Left ventricle myocardium inferior (tissue), 1 donor: ENCODE results near the gene KLHL7. TPM values are rescaled to one million over a fixed set of nuclear protein-coding genes. Genes with fewer than 3 reads are reported as not detected.
"Not testable (repeated sequence)": the region's sequence is repeated elsewhere in the genome, so short reads cannot be mapped to it uniquely, and the experiment has no call there.

ENCODE experiments used
- DNase-seq: peaks from one replicate; pipeline ENCODE4 v3.0.0-alpha.2; 2020
- H3K27ac ChIP-seq: fragments of 200-600 bp; replicated peaks from 2 replicates; pipeline ENCODE4 v1.8.0; 2021
- H3K27me3 ChIP-seq: fragments of 200-600 bp; 2 replicates; pipeline ENCODE4 v1.8.0; 2021; ENCODE audit warnings: low read depth
- H3K36me3 ChIP-seq: fragments of 200-600 bp; 2 replicates; pipeline ENCODE4 v1.8.0; 2021
- H3K4me1 ChIP-seq: fragments of 200-600 bp; 2 replicates; pipeline ENCODE4 v1.8.0; 2021
- H3K4me3 ChIP-seq: fragments of 200-600 bp; 2 replicates; pipeline ENCODE4 v1.8.0; 2021; ENCODE audit warnings: mild to moderate bottlenecking, moderate library complexity
- H3K9me3 ChIP-seq: fragments of 200-600 bp; replicated peaks from 2 replicates; pipeline ENCODE4 v1.8.0; 2021
- intact Hi-C: fragments of 100-400 bp; cut with micrococcal nuclease; formaldehyde crosslinking; loops from one replicate; pipeline ENCODE4 v1.11.0; 2022
- total RNA-seq: library from RNA; stranded (reverse); fragmentation: NEBNext Ultra II Directional; extraction: Animal tissue kit (Norgen Biotek cat#: 25700); gene quantifications from one replicate; pipeline ENCODE4 v1.2.1, GENCODE V29; 2021
- TF ChIP-seq, protein P1 (sequence below): fragments of 200-600 bp; IDR thresholded peaks from 2 replicates; pipeline ENCODE4 v1.8.0; 2021; ENCODE audit warnings: antibody characterized with exemption, mild to moderate bottlenecking, borderline replicate concordance
- donor health status: DM: no; HTN: yes; CAD: no; lungs with severe emphysema.

KLHL7 gene
- total RNA-seq, 1 donor from 2014 or later: 150 TPM

DNA sequence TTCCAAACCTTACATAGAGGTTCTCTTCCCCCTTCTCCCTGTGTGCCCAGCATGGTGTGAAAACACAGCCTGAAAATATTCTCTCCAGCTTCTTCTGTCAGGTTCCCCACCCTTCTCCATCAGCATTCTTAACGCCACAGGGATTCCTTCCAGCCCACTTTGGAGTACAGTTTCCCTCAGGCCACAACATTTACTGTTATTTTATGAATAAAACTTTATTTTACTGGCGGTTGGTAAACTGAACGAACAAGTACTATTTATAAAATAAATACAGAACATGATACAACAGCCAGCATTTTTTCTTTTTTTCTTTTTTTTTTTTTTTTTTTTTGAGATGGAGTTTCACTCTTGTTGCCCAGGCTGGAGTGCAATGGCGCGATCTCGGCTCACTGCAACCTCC is 109.4 kb downstream of the KLHL7 start:
- Histone ChIP-seq H3K4me1 (peaks cover 8% of the 10 kb centered on the region), H3K4me3 (no peak overlapping the region), H3K36me3 (no peaks in the 10 kb centered on the region), H3K9me3 (no peaks in the 10 kb centered on the region), H3K27ac (no peak overlapping the region), H3K27me3 (no peaks in the 10 kb centered on the region)
- intact Hi-C loops: no loop called here
- DNase-seq: no peak
- TF ChIP-seq, protein P1, sequence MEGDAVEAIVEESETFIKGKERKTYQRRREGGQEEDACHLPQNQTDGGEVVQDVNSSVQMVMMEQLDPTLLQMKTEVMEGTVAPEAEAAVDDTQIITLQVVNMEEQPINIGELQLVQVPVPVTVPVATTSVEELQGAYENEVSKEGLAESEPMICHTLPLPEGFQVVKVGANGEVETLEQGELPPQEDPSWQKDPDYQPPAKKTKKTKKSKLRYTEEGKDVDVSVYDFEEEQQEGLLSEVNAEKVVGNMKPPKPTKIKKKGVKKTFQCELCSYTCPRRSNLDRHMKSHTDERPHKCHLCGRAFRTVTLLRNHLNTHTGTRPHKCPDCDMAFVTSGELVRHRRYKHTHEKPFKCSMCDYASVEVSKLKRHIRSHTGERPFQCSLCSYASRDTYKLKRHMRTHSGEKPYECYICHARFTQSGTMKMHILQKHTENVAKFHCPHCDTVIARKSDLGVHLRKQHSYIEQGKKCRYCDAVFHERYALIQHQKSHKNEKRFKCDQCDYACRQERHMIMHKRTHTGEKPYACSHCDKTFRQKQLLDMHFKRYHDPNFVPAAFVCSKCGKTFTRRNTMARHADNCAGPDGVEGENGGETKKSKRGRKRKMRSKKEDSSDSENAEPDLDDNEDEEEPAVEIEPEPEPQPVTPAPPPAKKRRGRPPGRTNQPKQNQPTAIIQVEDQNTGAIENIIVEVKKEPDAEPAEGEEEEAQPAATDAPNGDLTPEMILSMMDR: no peak

DNA sequence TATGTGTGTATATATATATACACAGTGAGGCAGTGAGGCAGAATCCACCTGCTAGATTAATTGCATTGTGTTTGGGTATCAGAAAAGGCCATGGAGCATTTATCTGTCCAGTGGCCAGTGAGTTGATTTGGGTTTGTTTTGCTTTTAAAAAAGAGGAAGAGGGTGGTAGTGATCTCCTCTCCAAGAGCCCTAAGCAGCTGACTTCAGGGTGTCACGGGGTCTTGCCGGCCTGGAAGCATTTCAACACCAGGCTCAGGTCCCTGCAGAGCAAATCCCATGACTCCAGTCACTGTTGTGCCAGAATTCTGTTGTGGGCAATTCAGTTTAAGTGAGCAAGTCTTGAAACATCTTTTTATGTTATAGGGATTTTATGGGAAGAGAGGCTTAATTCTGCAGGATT is 110.4 kb downstream of the KLHL7 start:
- TF ChIP-seq, protein P1: no peak
- H3K4me3 ChIP-seq: no peak overlapping the region
- DNase-seq: peak; percentile 46
- H3K9me3 ChIP-seq: no peaks in the 10 kb centered on the region
- no peaks in the 10 kb centered on the region for H3K36me3 ChIP-seq
- no peaks in the 10 kb centered on the region for H3K27me3 ChIP-seq
- peaks cover 15% of the 10 kb centered on the region for H3K4me1 ChIP-seq
- H3K27ac ChIP-seq: peak overlapping the region; percentile 36
- intact Hi-C loops: no loop called here

DNA sequence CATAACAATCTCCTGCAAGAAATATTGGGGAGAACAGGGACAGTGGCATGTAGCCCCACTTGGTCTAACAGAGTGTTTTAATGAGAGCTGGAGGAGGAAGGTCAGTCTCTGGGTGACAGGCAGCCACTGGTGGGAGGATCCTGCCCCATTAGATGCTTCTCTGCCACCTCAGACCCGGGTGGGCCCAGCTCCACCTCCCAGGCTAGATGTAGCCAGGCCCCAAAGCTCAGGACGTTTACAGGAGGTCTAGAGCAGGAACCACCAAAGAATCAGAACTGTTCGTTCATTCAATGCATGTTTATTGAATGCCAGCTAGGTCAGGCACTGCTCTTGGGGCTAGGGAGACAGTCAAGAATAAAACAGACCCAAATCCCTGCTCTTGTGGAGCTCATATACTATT is 112.6 kb downstream of the KLHL7 start:
- intact Hi-C loops: no loop called here
- TF ChIP-seq, protein P1: no peak
- H3K4me1 ChIP-seq: peaks cover 17% of the 10 kb centered on the region
- H3K36me3 ChIP-seq: no peaks in the 10 kb centered on the region
- no peak for DNase-seq
- no peak overlapping the region for H3K27ac ChIP-seq
- no peaks in the 10 kb centered on the region for H3K9me3 ChIP-seq
- H3K27me3 ChIP-seq: no peaks in the 10 kb centered on the region
- H3K4me3 ChIP-seq: no peak overlapping the region

DNA sequence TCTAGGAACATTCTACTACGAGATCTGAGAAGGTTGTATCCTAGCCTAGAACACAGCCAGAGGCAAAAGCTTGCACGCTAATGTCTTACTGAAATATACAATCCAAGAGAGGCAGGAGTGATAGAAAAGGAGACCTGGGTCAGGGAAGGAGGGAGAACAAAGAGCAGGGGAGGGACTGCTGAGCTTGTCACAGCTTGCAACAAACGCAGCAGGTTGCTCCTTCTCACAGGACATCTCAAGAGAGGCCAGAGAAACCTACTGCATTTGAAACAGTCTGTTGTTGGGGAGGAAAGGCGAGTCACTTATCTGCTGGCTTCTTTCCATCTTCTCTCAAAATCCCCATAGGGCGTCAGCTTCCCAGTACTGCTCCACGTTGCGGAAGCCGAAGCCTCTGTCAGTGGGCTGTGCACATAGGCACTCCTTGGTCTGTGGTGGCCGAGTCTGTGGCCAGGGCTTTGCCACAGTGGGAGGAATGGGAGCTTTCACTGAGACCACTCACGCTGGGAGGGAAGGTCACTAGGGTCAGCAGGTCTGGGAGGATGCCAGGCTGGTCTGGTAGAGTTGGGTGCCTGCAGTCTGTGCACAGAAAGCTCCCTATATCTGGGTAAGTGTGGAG is 115.2 kb downstream of the KLHL7 start:
- Histone ChIP-seq H3K9me3 (no peaks in the 10 kb centered on the region), H3K4me1 (peaks cover 17% of the 10 kb centered on the region), H3K27ac (no peak overlapping the region), H3K4me3 (no peak overlapping the region), H3K36me3 (no peaks in the 10 kb centered on the region), H3K27me3 (no peaks in the 10 kb centered on the region)
- DNase-seq: no peak
- intact Hi-C loops: no loop called here
- TF ChIP-seq, protein P1: no peak

DNA sequence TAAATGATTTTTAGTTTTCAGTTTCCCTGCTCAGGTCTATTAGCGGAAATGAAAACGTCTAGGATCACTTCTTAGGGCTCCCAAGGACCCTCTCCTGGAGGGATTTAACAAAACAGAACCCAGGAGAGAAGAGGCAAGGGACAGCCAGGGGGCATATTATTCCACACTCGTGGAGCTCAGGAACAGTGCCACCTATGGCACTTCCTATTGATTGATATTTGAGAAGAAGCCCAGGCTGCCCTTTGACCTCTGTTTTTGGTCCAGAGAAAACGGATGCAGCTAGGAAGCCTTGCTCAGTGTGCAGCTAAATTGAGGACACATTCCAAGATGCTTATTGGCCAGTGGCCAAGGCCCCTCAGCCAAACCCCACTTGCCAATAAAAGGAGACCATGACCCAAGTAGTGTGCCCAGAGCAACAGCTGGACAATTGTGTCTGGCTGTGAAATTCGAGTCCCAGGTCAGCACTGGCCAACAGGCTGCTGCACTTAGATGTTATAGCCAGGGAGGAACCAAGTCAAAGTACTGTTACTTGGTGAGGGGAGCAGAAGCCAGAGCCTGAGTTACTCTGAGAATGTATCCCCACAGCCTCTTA is 117.0 kb downstream of the KLHL7 start:
- intact Hi-C loops: no loop called here
- H3K9me3 ChIP-seq: no peaks in the 10 kb centered on the region
- no peak overlapping the region for H3K4me3 ChIP-seq
- H3K4me1 ChIP-seq: peaks cover 9% of the 10 kb centered on the region
- no peak overlapping the region for H3K27ac ChIP-seq
- no peak for DNase-seq
- no peaks in the 10 kb centered on the region for H3K36me3 ChIP-seq
- no peaks in the 10 kb centered on the region for H3K27me3 ChIP-seq
- TF ChIP-seq, protein P1: no peak

DNA sequence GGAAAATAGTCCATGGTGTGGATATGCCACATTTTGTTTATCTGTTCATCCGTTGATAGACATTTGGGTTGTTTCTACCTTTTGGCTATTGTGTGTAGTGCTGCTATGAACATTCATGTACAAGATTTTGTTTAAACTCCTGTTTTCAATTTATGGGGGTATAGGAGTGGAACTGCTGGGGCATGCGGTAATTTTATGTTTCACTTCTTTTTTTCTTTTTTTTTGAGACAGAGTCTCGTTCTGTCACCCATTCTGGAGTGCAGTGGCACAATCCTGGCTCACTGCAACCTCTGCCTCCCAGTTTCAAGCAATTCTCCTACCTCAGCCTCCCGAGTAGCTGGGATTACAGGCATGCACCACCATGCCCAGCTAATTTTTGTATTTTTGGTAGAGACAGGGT is 118.8 kb downstream of the KLHL7 start:
- H3K36me3 ChIP-seq, H3K4me1 ChIP-seq, DNase-seq, H3K27ac ChIP-seq, H3K27me3 ChIP-seq, H3K9me3 ChIP-seq, intact Hi-C loops, H3K4me3 ChIP-seq: not testable (repeated sequence)
